ENCODE data around the gene PHYKPL. TPM values are rescaled to one million over a fixed set of nuclear protein-coding genes. Genes with fewer than 3 reads are reported as not detected.

The PHYKPL gene
- total RNA-seq, 1 experiment from 2014 or later: 41.7 TPM

- TF ChIP-seq, protein P1, sequence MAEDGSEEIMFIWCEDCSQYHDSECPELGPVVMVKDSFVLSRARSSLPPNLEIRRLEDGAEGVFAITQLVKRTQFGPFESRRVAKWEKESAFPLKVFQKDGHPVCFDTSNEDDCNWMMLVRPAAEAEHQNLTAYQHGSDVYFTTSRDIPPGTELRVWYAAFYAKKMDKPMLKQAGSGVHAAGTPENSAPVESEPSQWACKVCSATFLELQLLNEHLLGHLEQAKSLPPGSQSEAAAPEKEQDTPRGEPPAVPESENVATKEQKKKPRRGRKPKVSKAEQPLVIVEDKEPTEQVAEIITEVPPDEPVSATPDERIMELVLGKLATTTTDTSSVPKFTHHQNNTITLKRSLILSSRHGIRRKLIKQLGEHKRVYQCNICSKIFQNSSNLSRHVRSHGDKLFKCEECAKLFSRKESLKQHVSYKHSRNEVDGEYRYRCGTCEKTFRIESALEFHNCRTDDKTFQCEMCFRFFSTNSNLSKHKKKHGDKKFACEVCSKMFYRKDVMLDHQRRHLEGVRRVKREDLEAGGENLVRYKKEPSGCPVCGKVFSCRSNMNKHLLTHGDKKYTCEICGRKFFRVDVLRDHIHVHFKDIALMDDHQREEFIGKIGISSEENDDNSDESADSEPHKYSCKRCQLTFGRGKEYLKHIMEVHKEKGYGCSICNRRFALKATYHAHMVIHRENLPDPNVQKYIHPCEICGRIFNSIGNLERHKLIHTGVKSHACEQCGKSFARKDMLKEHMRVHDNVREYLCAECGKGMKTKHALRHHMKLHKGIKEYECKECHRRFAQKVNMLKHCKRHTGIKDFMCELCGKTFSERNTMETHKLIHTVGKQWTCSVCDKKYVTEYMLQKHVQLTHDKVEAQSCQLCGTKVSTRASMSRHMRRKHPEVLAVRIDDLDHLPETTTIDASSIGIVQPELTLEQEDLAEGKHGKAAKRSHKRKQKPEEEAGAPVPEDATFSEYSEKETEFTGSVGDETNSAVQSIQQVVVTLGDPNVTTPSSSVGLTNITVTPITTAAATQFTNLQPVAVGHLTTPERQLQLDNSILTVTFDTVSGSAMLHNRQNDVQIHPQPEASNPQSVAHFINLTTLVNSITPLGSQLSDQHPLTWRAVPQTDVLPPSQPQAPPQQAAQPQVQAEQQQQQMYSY (CRISPR knock-in tag; IDR thresholded peaks at IDR 0.05): no peak
- TF ChIP-seq GABPB1 (CRISPR knock-in tag; IDR thresholded peaks at IDR 0.05) (no peak), JAZF1 (CRISPR knock-in tag; IDR thresholded peaks at IDR 0.05) (no peak), ZNF671 (CRISPR knock-in tag; IDR thresholded peaks at IDR 0.05) (no peak), ZNF138 (CRISPR knock-in tag; conservative IDR thresholded peaks at IDR 0.05) (no peak), FOXJ3 (CRISPR knock-in tag; IDR thresholded peaks at IDR 0.05; ENCODE audit: borderline replicate concordance) (no peak), TEAD1 (CRISPR knock-in tag; IDR thresholded peaks at IDR 0.05) (no peak), AR (CRISPR knock-in tag; IDR thresholded peaks at IDR 0.05) (no peak)
Observed at GRCh38 chr5:178277346-178277745, 44.7 kb upstream of the PHYKPL start (continued).

- ChIA-PET POLR2A (interaction anchor here (0.6 kb wide), 1 partner anchor 39 kb away, joined by 3 read pairs; no protein-coding TSS in a partner anchor), CTCF (interaction anchor here (1.2 to 2.1 kb wide), 4 partner anchors 9 to 316 kb away, joined by 3 to 7 read pairs (median 5); partner anchors contain the start of gene COL23A1)
- no peak overlapping the region for H3K27ac Mint-ChIP-seq
Observed at GRCh38 chr5:178274781-178275537, 42.4 kb upstream of the PHYKPL start.

DNA sequence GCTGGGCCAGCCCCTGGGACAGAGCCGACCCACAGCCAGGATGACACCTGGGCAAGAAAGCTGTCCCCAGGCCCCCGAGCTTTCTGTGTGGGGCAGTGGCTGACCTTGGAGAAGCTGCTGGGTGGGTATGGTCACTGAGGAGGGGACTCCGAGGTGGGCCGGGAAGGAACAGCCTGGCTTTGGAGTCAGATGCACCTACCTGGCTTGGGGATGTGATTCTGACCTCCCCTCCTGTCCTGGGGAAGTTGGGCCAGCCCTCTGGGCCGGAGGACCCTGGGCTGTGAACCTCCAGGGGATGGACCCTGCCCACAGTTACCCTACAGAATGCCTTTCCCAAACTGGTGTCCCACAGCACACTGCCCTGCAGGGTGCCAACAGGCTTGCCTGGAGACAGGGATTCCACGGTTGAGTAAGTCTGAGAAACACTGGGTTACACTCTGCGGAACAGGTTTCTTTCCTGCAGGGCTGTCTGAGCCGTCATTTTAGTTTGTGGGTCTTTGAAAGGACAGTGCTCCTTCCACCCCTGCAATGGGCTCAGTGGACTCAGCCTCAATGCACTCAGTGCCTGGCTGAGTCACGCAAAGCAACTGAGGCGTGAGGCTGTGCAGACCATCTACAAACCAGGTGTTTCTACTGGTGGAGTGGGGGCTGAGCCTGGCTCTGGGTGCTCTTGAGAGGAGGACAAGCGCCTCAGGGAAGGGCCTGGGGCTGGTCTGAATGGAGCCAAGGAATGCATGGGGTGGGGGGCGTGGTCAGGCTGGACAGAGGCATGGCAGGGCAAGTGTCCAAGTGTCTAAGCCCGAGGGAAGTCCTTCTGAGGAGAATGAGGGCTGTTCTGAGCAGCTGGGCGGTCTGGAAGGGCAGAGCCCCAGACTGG is 41.3 kb upstream of the PHYKPL start:
- H3K27ac Mint-ChIP-seq: no peak overlapping the region
- POLR2A ChIA-PET: no interaction called here
- no peak for TF ChIP-seq ZNF532 (CRISPR knock-in tag; IDR thresholded peaks at IDR 0.05; ENCODE audit: borderline replicate concordance)
- TF ChIP-seq CDX4 (CRISPR knock-in tag; IDR thresholded peaks at IDR 0.05; ENCODE audit: borderline replicate concordance): no peak
- H3K4me3 Mint-ChIP-seq: no peak overlapping the region
- H3K27me3 Mint-ChIP-seq (ENCODE audit: low read depth): peaks cover 4% of the 10 kb centered on the region
- no peak for DNase-seq (ENCODE audit: low spot score)
- CTCF ChIA-PET: interaction anchor here (1.1 to 2.1 kb wide), 4 partner anchors 10 to 317 kb away, joined by 3 to 7 read pairs (median 5); partner anchors contain the start of gene COL23A1
- ATAC-seq: no peak
- peaks cover 11% of the 10 kb centered on the region; the same call in 1 of the 2 replicates for H3K9me3 Mint-ChIP-seq
- no peaks in the 10 kb centered on the region for H3K4me1 Mint-ChIP-seq
- H3K36me3 Mint-ChIP-seq: peaks cover 6% of the 10 kb centered on the region; the same call in 1 of the 2 replicates

More at GRCh38 chr5:178274781-178275537, 42.4 kb upstream of the PHYKPL start:
- no peak for TF ChIP-seq CDX4 (CRISPR knock-in tag; IDR thresholded peaks at IDR 0.05; ENCODE audit: borderline replicate concordance)
- DNase-seq (ENCODE audit: low spot score): no peak
- ATAC-seq: no peak
- Mint-ChIP-seq H3K4me3 (no peak overlapping the region), H3K9me3 (peaks cover 7% of the 10 kb centered on the region; the same call in 1 of the 2 replicates), H3K27me3 (ENCODE audit: low read depth) (peaks cover 8% of the 10 kb centered on the region), H3K36me3 (peaks cover 6% of the 10 kb centered on the region; the same call in 1 of the 2 replicates), H3K4me1 (peaks cover 4% of the 10 kb centered on the region)

Data from WTC11 (cell line).